HuH-7.5 (cell line): ENCODE data around the gene ITLN2.
"Not testable (repeated sequence)": the region's sequence is repeated elsewhere in the genome, so short reads cannot be mapped to it uniquely, and the experiment has no call there.

Source experiments
- DNase-seq: peaks from one replicate; pipeline ENCODE4 v3.0.0; 2011; ENCODE audit warnings: low spot score

The ITLN2 gene

DNA sequence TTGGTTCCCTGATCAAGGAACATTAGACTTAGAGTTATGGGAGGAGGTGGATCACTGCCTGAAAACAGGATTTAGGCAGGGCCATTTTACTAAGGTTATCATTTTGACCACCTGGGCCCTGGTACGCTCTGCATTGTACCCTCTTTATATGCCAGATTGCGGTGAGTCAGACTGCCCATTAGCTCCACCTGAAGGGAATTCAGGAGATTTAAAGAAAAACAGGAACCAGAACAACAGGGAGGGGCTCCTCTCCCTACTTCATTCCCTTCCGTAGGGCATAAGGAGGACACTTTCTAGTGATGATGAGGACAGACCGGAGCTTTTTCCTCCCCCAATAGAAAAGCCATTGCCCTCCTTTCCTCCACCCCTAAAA is 49.0 kb downstream of the ITLN2 start:
- no peak for DNase-seq

DNA sequence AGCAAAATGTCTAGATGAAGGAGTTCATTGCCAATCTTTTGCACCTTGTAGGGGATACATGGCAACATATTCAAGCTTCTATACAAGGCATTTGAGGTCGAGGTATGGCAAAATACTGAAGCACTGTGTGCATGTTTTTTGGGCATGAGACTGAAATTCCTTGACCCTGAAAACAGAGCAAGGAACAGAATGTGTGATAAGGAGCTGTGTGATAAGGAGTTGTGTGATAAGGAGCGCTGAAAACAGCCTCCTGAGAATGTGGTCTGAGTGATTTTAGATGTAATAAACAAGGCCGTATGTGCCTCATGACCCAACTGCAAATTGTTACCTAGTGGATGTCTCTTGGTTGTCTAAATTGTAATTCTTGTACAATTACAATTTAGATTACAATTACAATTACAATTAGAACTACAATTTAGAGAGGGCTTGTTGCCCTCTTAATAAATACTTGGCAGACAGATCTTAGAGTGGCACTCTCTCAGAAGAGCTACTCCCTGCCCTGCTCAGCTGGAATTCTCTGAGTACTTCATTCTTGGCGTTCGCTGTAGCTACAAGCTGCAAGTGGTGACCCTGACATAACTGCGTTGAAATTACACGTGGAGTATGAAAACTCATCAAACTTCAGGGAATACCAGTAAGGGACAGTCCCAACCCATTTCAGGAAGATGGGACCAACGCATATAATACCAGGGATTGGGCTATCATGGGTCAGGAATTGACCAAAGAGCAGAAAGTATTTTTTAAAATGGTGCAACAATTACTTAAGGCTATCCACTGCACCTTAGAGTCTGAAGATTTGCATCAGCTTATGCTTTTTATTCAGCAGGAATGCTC is 49.6 kb downstream of the ITLN2 start:
- DNase-seq, result no peak

DNA sequence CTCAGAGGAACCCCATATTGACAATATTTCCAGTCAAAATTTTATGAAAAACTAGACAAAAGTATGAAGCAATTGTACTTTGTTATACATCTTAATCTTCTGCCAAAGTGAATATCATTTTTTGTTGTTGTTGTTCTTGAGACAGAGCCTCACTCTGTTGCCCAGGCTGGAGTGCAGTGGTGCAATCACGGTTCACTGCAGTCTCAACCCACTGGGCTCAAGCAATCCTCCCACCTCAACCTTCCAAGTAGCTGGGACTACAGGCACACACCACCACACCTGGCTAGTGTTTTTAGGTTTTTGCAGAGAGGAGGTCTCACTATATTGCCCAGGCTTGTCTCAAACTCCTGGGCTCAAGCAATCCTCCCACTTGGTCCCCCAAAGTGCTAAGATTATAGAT is 52.4 kb downstream of the ITLN2 start:
- DNase-seq, result not testable (repeated sequence)

DNA sequence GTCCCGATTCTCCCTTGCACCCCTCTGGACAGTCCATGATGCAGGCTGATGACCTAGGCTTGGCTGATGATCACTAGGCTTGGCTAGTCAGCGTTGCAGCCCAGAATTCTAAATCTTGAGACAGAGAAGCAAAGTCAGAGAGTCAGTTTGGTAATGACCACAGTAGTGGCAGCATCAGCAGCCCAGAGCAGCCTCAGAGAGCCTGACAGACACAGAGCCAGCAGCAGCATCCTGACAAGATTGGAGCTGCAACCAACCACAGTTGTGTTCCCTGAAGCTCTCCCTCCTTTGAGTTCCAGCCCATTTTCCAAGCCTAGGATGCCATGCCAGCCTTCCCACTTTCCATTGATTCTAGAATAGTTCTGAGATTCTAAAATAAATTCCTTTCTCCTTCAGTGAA is 52.8 kb downstream of the ITLN2 start:
- no peak for DNase-seq

DNA sequence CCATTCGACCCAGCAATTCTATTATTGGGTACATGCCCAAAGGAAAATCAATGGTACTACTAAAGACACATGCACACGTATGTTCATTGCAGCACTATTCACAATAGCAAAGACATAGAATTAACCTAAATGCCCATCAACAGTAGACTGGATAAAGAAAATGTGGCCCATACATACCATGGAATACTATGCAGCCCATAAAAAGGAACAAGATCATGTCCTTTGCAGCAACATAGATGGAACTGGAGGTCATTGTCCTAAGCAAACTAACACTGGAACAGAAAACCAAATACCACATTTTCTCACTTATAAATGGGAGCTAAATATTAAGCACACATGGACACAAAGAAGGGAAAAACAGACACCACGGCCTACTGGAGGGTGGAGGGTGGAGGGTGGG is 53.9 kb downstream of the ITLN2 start:
- DNase-seq, result not testable (repeated sequence)
